GM21576 (cell line): ENCODE results near the gene ZNF641.
"Not testable (repeated sequence)": the region's sequence is repeated elsewhere in the genome, so short reads cannot be mapped to it uniquely, and the experiment has no call there.

ENCODE experiments used
- ATAC-seq: cut with Tn5 transposase; IDR thresholded peaks from one replicate; pipeline ENCODE4 v1.9.1; 2021; ENCODE audit warnings: mild to moderate bottlenecking, moderate library complexity; ENCODE audit not compliant: unreplicated experiment

The ZNF641 gene

DNA sequence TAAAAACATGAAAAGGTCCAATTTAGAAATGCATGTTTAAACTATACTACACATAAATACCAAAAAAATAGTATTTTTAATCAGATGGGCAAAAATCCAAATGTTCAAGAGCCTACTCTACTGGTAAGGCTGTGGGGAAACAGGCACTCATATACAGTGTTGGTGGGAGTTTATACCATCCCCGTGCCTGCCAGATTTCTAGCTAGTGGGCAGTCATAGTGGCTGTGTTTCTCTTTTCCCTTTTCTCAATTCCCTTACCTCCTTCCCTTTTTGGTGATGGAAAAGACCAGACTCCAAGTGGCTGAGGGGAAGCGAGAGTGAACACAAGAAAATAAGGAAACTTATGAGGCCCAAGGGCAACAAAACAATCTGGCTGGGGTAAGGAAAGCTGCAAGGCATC is 14.7 kb downstream of the ZNF641 start:
- no peak for ATAC-seq

GRCh38 chr12:48334808-48335207 is 15.9 kb downstream of the ZNF641 start:
- no peak for ATAC-seq

- not testable (repeated sequence) for ATAC-seq
Observed at GRCh38 chr12:48333680-48334079, 17.0 kb downstream of the ZNF641 start.

DNA sequence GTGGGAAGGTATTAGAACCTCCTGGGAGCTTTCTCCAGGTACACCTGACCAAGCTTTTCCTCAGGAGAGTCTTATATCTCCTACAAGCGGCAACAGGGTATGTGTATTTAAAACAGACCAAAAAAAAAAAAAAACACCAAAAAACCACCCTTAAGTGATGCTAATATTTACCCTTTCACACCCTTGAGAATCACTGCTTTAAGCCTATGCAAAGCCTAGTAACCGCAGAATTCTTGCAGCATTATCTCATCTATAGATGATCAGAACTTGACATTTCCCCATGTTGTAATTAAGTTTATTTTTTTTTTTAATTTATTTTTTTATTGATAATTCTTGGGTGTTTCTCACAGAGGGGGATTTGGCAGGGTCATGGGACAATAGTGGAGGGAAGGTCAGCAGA is 19.3 kb downstream of the ZNF641 start:
- ATAC-seq: no peak

DNA sequence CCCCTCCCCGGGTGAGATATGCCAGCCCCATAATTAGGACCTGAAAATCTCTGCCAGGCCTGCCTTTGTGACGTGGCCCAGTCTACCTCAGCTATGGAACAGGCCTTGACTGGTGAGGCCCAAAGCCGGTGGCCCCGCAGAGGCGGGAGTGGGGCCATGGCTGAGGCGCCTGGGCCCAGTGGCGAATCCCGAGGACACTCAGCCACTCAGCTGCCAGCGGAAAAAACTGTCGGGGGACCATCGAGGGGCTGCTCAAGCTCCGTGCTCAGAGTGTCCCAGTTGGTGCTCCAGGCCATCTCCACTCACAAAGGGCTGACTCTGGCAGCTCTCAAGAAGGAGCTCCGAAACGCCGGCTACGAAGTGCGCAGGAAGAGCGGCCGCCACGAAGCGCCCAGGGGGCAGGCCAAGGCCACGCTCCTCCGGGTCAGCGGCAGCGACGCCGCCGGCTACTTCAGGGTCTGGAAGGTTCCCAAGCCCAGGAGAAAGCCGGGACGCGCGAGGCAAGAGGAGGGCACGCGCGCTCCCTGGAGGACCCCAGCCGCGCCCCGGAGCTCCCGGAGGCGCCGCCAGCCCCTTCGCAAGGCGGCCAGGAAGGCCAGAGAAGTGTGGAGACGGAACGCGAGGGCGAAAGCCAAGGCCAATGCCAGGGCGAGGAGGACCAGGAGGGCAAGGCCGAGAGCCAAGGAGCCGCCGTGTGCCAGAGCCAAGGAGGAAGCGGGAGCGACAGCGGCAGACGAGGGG is 21.4 kb downstream of the ZNF641 start:
- ATAC-seq: no peak

DNA sequence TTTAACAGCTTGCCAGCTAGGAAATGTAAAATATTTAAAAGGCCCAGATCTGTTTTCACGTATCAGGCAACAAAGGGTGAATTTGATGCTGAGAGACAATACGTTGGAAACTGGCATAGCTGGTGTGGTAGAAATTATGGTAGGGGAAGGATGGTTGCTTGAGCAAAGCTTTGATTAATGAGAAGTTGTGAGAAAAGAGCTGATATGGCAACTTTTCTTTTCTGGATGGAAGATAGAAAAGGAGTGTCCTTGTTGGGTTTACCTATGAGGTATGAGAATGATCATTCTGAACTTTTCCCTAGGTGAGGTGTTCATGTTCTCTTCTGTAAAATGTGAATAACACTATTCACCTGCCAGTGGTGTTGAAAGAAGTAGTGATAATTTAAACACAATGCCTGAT is 34.2 kb downstream of the ZNF641 start:
- ATAC-seq: no peak

- no peak for ATAC-seq
Observed at GRCh38 chr12:48311313-48311712, 39.4 kb downstream of the ZNF641 start.

GRCh38 chr12:48307269-48307668 is 43.5 kb downstream of the ZNF641 start:
- ATAC-seq: no peak

DNA sequence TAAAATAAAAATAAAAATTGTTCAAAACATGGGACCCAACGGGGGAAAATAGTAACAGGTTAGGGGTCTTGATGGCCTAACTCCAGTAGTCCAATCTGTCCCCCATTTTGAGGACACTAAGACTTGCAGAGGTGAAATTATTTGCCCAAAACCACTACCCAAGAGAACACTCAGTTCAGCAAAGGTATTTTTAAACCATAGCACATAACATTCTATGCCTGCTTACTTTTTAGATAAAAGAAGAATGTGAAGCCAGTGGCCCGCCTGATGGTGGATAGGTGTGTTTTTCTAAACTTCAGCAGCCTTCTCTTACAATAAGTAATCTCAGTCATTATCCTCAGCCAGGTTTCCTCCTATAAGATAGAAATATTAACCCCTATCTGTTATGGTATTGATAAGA is 45.5 kb downstream of the ZNF641 start:
- no peak for ATAC-seq

DNA sequence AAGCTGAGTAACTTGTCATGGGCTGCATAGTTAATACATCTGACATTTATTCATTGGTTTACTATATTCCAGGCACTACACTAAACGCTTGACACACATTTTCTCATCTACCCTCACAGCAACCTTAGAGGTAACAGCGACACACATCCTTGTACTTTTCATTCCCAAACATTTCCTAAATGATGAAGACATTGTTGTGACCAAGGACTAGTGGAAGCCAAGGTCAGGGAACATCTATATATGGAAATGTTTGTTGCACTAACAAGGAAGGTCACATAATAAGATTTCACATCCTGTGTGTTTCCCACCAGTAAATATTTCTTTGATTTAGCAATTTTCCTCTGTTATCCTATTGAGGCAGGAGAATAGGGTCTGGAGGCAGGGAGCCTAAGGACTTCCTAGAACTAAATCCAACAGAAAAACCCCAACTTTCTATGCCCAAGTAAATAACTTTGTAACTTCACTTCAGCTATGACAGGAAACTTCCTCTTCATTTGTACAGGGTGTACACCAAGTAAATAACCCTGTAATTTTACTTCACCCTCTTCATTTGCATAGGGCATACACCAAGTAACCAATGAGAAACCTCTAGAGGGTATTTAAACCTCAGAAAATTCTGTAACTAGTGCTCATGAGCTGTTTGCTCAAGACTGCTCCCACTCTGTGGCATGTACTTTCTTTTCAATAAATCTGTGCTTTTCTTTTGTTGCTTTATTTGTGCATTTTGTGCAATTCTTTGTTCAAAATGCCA is 48.4 kb downstream of the ZNF641 start:
- ATAC-seq: no peak

DNA sequence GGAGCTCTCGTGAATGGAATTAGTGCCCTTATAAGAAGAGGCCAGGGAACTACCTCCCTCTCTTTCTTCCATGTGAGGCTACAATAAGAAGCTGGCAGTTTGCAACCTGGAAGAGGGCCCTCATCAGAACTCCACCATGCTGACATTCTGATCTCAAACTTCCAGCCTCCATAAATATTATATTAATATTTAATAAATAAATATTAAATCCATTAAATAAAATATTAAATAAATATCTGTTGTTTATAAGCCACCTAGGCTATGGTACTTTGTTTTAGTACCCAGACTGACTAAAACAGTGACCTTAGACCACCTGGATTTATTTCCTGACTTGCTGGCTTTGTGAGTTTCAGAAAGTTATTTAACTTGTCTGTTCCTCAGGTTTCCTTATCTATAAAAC is 49.9 kb downstream of the ZNF641 start:
- no peak for ATAC-seq

GRCh38 chr12:48296586-48297282 is 54.0 kb downstream of the ZNF641 start:
- no peak for ATAC-seq

GRCh38 chr12:48292040-48292439 is 58.7 kb downstream of the ZNF641 start:
- ATAC-seq: no peak

DNA sequence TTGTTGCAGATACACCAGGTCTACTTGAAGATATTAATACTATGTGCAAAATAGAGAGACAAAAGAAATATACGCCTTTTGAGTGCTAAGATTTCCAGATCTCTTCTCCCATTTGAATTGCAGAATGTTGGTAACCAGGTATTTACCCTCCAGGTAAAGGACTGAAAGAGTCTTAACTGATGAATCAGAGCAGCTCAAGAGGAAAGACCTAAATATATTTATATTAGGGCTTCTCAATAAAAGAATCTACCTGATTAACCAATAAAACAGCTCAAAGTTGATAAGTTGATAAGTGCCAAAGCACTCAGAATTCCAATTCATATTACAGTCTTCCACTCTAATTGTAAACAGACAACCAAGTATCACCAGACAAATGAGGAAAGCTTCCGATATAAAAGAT is 59.2 kb downstream of the ZNF641 start:
- ATAC-seq: no peak

DNA sequence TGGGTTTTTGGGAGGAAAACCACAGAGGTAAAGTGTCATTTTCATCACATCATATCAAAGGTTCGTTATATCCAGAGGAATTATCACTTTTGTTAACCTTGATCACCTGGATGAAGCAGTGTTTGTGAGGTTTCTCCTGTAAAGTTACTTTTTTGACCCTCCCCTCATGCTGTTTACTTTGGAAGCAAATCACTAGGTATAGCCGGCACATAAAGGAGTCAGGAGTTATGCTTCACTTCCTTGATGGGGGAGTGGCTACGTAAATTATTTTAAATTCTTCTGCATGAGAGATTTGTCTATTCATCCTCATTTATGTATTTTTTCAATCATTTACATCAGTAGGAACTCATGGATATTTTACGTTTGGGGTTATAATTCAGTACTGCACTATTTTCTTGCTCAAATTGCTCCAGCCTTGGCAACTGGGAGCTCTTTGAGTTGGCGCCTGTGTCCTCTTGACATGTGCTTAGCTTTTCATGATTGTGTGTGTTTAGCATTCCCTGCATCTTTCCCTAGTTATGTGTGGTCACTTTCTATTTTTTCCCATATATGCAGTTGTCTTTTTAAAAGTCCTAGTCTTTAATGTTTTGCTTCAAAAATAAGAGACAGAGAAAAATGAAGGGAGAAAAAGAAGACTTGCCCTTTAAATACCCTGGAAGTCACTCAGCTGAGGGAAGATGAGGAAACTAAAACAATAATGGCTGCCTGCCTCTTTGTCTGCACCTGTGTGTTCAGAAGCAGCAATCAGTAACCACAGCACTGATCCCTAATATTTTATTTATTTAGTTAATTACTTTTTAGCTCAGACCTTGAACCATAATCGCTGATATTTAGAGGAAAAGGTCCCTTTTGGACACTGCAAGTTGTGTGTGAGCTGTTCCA is 62.1 kb downstream of the ZNF641 start:
- no peak for ATAC-seq
